HG03439 (cell line): ENCODE results near the gene SLC7A4.
"Not testable (repeated sequence)": the region's sequence is repeated elsewhere in the genome, so short reads cannot be mapped to it uniquely, and the experiment has no call there.

ENCODE experiments used
- ATAC-seq: cut with Tn5 transposase; IDR thresholded peaks from one replicate; pipeline ENCODE4 v1.9.1; 2021; ENCODE audit warnings: mild to moderate bottlenecking, moderate library complexity; ENCODE audit not compliant: unreplicated experiment

Gene SLC7A4

DNA sequence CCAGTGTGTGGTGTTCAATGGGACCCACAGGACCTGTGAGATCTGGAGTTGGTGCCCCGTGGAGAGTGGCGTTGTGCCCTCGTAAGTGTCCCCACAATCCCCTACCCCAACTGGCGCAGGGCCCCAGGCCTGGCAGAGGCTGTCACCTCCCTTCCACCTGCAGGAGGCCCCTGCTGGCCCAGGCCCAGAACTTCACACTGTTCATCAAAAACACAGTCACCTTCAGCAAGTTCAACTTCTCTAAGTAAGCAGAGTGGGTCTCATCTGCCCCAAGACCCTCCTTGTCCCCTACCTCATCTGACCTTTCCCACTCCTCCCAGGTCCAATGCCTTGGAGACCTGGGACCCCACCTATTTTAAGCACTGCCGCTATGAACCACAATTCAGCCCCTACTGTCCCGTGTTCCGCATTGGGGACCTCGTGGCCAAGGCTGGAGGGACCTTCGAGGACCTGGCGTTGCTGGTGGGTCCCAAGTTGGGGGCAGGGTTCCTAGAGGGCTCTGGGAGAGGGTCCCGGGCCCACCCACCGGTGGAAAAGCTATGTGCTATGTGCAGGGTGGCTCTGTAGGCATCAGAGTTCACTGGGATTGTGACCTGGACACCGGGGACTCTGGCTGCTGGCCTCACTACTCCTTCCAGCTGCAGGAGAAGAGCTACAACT is 9.3 kb downstream of the SLC7A4 start:
- ATAC-seq: no peak

DNA sequence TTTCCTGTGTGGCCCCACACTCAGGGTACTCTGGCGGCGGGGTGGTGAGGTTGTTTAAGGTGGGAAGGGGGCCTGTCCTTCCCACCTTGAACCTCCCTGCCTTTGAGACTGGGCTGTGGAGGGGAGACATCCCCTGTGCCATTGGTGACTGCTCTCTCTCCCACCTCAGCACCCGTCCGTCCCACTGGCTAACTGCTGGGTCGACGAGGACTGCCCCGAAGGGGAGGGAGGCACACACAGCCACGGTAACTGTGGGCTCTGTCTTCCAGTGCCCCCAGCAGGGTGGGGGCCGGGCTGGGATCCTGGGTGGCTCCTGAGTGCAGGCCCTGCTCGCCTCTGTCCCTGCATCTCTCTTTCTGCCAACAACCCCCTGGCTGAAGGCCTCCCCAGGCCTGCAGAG is 9.9 kb downstream of the SLC7A4 start:
- ATAC-seq: no peak

DNA sequence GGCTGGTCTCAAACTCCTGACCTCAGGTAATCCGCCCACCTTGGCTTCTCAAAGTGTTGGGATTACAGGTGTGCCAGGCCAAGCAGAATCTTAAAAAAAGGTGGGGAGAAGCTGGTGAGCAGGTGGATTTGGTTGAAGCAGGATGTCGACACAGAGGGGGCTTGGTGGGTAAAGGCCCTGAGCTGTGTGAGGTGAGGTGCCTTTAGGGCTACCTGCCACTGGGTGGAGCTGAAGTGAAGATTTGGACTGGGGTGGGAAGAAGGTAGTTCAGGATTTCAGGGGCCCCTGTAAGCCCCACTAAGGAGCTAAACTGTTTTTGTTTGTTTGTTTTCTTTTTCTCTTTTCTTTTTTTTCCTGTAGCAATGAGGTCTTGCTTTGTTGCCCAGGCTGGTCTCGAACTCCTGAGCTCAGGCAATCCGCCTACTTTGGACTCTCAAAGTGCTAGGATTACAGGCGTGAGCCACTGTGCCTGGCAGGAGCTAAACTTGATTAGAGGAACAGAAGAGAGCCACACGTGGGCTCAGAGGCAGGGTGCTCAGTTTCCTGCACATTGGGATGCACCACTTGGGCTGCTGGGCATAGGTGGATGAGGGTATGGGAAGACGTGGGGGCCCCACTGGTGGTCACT is 11.4 kb downstream of the SLC7A4 start:
- no peak for ATAC-seq

DNA sequence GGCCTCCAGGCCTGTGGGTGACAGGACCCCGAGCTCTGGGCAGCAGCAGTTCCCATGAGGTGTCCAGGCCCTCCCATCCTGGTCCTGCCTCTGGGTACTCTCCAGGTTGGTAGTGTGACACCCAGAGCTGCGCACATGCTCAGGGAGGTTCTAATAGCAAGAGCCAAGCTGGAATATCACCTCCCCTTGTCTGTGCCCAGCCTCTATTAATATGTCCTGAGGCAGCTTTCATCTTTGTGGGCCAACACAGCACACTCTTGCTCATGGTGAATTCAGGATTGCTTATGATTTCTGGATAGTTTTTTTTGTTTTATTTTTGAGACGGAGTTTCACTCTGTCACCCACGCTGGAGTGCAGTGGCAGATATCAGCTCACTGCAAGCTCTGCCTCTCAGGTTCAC is 14.0 kb downstream of the SLC7A4 start:
- no peak for ATAC-seq

DNA sequence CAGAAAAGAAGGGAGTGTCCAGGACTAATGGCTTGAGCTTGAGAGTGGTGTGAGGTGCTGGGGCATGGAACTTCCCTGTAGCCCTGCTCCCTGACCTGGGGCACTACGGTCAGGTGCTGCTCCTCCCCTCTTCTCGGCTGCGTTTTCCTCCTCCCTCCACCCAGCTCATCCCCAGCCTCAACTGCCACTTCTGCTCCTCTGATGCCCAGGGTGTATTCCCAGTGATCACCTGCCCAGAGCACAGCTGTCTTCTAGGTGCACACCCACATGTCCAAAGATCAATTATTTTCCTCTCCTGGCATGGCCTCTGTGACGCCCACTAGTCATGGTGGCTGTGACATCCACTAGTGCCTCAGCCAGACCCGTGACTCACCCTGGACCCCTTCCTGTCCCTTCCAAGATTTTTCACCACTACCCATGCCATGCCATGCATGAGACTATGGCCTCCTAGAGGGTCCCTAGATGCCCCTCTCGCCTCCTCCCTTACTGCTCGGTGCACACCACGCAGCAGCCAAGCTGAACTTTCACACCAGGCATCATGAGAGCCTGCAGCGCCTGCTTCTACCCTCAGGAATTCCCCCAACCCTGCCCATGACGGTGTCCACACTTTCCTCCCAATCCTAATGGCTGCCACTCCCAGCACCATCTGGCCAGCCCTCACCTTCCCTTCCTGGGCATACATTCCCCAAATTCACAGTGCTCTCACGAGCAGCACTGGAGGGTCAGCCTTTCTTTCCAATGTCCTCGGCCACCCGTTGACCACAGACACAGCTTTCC is 15.5 kb downstream of the SLC7A4 start:
- ATAC-seq: no peak

DNA sequence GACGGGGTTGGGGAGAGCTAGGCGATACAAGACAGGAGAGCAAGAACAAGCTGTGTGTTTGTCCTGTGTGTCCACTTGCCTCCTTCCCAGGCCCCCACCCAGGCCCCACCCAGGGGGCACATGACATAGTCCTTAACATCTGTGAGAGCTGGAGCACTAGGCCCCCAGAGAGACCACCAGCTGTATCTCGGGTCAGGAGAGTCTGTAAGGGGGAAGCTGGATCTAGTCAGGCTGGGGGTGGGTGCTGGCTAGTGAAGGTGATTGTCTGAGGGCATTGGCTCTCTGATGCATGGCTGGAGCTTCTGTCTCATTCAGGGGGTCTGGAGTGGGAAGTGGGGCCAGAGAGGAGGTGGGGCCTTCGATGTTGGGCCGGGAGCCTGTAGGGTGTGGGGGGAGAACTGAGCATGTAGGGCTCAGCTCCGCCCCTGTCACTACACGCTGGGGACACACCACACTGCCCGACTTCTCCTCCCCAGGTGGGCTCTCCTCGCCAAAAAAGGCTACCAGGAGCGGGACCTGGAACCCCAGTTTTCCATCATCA is 16.8 kb downstream of the SLC7A4 start:
- ATAC-seq: no peak

DNA sequence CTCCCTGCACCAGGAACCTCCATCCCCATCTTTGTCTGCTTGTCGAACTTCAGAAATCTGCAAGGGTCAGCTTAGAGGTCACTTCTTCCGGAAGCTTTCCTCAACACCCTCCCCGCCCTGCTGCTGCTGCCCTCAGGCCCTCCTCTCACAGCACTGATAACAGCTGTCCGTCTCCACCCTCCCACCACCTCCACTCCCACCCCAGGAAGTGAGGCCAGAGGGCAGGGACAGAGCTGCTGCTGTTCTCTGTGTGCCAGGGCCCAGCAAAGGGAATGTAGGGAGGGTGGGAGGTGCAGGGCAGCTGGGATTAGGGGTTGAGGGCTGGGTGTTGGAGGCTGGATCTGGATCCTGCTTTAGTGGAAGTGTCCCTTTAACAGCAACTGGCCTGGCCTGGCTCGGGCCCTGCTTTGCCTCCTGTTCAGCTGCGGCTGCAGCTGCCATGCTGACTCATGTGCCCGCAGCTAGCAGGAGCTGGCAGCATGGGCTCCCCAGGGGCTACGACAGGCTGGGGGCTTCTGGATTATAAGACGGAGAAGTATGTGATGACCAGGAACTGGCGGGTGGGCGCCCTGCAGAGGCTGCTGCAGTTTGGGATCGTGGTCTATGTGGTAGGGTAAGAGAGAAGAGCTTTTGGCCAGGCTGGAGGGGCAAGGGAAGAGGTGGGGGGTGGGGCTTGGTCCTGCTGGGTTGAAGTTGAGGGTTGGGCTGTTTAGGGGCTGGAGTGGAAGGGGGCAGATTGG is 17.5 kb downstream of the SLC7A4 start, which contains the start of gene P2RX6:
P2RX6 (plus strand) TSS at position 440 of the 740 bp plus-strand sequence; CDS start at position 450, 10 bp downstream.
- ATAC-seq: no peak

DNA sequence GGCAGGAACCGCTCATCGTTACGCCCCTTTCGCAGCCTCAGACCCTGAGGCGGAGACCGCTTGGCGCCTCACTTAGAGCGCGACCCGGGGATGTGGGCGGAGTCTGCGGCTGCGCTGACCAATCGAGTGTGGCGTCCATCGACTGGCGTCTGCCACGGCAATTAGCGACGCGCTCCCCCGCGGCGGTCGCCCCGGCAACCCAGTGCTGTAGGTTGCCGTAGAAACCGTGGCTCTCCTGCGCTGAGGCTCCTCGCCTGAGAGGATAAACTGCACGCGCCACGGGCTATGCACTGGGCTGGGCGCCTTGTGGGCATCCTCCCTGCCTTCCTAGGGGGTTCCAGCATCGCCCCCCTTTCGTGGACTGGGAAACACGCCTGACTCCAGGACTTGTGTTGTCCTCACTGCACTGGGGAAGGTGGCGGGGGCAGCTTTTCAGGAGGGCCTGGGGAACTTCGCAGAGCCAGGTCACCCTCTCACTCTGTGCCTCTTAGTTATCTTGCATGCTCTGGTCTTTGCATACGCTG is 18.1 kb downstream of the SLC7A4 start:
- ATAC-seq: peak; percentile 71

DNA sequence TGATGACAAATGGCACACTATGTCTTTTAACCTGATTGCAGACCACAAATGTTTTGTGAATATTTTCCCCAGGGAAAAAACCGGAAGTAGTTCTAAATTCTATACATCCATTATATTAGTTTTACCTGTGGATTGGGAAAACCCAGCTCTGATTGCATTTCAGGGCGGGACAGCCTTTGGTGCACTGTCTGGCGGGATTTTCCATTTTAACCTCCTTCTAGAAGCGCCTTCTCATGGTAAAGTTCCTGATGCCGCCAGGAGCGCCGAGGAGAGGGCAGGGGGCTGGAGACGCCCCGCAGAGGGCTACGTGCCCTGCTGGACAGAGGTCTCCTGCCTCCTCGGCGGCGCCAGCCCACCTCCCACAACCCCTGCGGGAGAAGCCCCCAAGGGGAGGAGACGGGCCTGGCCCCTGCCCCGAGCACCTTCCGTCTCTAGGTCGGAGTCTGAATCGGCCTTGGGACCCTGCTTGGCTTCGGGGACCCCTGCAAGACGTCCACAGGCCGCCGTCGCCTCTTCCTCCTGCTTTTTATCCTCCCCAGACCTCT is 18.6 kb downstream of the SLC7A4 start:
- ATAC-seq: peak; percentile 24

DNA sequence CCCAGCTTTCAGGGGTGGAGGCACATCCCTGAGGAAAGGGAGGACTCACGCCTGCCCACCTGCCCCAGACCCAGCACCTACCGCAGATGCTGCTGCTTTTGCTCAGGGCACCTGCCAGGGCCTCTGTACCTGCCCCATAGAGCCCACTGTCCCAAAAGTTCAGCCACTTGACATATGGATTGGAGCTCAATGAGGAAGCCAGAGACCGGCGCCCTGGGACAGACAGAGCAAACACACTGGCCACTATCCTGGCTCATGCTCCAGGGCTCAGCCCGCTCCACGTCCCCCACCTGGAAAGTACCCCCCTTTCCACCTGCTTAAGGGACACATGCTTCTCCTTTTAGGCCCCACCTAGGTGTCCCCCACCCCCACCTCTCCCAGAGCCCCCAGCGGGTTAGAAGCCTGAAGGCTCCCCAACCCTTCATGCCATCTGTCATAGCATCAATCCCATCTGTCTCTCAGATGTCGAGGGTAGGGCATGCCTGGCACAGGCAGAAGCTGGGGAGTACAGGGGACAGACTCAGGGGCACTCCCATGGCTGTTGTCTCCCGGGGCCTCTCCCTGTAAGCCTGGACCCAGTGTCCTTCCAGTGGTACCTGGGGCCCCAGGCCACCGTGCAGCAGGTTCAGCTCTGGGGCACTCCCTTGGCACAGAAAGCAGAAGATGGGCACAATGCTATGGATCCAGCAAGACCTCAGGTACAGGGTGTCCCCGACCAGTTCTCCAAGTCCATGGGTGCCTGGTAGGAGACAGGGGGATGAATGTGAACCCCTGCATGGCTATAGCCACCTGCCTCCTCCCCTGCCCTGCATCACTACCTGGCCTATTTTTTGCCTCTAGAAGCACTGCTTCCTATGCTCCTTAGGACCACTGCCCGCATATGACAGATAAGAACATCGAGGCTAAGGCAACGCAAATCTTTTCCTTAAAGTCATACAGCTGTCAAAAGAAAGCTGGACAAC is 19.6 kb downstream of the SLC7A4 start:
- ATAC-seq: no peak

DNA sequence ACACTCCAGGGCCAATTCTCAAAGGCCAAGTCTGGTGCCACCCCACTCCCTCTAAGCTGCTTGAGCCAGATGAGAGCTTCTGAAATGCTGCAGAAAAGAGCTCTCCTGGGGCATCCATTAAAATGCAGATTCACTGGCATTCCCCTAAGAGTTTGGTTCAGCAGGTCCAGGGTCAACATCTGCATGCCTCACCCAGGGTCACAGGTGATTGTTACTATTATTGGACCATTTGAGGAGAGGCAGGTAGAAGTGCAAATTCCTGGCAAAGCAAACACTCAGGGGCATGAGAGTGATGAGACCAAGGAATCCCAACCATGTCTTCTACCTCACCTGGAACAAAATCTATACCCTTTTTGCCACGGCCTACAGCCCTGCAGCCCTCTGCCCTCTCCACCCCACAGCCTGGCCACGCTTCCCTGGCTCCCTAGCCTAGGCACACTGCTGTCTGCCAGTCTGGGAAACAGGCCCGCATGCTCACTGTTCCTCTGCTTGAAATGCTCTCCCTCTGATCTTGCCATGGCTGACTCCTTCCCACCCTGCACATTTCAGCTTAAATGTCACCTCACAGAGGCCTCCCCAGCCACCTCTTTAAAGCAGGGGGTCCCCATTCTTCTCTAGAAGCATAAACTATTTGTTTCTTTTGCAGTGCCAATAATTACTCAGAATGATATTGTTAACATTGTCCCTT is 21.8 kb downstream of the SLC7A4 start:
- no peak for ATAC-seq

DNA sequence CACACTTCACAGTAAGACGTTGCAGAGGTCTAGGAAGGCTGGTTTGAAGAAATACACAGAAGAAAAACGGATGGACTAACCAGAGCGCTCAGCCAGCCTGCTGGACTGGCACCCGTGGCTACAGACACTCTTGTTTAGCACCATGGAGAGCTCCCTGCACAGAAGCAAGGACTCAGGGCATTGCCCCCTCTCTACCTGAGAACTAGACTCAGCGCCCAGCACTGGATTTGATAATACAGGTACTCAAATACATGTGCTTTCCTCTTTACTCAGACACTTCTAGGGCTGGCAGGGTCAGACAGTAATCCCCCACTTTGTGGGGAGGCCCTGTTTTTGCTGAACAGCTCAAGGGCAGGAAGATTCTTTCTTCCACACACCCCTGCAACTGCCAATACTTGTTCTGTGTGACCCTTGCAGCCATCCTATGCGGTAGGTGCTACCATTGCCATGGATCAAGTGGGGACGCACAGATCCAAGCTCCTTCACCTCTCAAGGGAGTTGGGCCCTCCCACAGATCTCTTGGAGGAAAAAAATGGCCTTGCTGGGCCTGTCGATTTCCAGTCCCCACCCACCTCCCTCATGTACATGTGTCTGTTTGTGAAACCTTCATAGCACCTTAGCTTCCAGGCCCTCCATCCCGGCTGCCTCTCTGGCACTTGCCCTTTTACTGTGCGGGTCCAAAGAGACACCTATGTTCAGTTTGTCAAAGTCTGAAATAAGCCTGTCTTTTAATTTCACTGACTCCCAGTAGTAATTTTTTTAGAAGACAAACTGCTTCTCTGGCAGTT is 22.5 kb downstream of the SLC7A4 start:
- ATAC-seq: no peak

DNA sequence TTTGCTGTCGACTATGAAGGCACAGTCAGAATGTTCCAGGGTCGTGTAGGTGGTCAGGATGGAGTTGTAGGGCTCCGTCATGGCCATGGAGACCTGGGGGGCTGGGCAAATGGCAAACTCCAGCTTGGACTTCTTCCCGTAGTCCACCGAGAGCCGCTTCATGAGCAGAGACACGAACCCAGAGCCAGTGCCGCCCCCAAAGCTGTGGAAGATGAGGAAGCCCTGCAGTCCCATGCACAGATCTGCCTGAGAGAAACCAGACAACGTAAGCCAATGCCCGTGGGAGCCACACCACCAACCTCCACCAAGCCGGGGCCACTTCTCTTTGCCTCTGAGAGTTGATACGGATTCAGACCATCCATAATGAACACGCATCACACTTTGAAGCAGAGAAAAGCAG is 23.2 kb downstream of the SLC7A4 start:
- not testable (repeated sequence) for ATAC-seq

DNA sequence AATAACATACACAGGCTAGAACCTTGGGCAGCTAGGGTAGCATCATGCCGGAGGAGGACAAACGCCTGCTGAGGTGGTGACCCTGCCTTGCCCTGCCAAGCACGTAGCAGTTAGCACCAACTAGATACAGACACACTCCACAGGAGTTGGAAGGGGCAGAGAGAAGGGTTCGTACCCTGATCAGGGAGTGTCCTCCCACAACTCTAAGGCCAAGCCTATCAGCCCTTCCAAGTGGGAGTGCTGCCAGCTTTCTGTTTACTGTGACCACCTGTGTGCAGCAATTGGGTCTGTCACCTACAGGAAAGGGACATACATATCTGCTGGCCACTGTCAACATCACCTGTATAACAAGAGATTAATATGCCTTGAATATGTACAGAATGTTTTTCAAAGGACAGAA is 28.6 kb downstream of the SLC7A4 start:
- ATAC-seq: no peak

DNA sequence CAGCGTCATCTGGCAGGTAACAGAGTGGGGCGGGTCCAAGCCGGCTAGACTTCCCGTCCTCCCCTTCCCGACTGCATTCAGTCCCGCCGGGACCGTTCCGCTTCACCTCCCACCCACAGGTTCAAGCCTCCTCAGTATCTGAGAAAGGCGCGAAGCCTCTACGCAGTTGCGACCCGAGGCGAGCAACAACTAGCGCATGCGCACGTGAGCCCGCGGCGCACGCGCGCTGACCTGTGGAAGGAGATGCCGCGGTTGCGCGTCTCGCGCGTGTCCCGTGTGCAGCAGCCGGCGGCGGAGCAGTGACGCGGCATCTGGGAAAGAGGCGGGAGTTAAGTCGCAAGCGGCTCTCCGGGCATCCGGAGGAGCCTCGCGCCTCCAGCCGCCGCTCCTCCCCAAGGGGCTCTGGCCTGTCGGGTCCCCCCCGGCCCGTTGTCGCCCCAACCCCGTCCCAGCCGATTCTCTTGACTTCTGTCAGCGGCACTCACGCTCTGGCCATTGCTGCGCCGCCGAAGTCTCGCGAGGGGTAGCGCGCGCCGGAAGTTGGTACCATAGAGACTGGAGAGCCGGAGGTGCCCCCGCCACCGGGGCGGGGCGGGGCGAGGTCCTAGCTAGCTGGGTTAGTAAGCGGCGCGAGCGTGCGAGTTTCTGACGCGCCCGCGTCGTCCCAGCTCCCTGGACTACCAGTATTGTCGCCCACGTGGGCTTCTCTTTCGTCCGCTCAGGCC is 30.6 kb downstream of the SLC7A4 start, which contains the start of gene THAP7:
THAP7 (minus strand) TSS at position 518 of the 725 bp plus-strand sequence; CDS start at position 311, 207 bp downstream.
- peak; percentile 83 for ATAC-seq

DNA sequence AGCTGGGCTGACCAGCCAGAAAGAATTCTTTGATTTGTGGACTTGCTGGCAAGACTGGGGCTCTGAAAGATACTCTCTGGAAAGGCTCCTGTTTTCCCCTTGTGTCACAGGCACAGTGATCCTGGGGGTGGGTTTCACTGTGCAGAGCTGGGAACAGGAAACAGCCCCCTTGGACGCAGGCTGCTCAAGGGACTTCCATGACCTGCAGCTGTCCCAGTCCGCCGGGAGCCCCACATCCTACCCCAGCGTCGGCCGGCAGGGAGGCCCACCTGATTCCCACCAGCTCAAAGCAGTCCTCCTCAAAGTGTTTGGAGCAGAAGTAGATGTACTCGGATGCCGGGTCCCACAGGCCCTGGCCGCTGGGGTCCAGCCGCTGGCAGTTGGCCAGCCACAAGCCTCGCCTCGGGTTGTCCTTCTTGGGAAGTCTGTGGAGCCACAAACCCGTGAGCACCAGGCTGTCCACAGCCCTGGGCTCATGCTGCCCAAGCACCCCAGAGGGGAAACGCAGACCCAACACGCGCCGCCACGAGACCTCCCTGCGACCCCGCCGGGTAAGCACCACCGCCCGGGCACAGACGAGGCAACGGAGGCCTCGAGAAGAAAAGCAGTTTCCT is 31.3 kb downstream of the SLC7A4 start:
- ATAC-seq: no peak
